HCEC 1CT (cell line): ENCODE results near the gene RGSL1.

ENCODE experiments used
- DNase-seq: peaks from one replicate; pipeline ENCODE4 v3.0.0-alpha.2; 2017

Gene RGSL1

DNA sequence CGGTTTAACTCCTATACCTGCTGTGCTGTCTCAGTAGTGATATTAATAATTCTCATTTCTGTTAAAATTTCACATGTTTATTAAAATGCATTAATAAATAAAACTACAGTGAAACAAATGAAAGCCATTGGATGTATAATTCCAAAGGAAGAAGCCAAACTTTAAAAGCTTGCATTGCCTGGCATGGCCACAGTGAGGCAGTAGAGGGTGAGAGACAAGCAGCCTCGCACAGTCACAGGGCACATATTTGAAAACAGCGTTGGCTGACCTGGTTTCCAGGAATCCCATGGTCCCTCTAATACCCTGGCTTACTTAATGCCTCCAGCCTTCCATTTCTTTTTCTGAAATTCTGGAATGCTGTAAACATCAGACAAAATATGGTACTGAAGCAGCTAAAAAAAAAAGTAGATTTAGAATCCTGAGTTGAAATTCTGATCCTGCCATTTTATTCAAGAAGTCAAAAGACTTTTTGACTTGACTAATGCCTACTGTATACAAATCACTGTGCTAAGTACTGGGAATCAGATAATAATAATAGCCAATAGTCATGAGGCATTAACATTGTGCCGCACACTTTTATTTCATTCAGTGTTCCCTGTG, 145.8 kb downstream of the RGSL1 start:
- peak; percentile 59 for DNase-seq

DNA sequence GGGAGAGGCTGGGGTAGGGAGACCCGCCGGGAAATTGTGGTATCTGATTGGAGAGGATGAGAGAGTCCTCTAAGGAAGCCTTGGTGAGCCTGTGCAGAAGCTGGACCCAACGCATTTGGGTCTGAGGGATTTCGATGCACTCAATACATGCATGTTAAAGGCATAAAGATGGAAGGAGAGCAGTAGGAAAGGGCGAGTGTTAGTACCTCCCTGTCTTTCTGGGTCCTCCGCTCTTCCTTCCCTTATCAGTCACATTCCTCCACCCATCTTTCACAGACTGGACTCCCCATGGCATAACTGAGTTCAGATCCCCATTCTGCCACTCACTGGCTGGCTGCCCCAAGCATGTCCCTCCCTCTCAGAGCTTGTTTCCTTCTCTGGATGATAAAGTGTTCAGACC, 147.0 kb downstream of the RGSL1 start:
- DNase-seq = no peak

- no peak for DNase-seq
These were observed 148.3 kb downstream of the RGSL1 start for GRCh38 chr1:182598296-182598695.

- DNase-seq = no peak
These were observed 149.4 kb downstream of the RGSL1 start for GRCh38 chr1:182599339-182599738.

GRCh38 chr1:182600036-182600713, 150.2 kb downstream of the RGSL1 start:
- no peak for DNase-seq

DNA sequence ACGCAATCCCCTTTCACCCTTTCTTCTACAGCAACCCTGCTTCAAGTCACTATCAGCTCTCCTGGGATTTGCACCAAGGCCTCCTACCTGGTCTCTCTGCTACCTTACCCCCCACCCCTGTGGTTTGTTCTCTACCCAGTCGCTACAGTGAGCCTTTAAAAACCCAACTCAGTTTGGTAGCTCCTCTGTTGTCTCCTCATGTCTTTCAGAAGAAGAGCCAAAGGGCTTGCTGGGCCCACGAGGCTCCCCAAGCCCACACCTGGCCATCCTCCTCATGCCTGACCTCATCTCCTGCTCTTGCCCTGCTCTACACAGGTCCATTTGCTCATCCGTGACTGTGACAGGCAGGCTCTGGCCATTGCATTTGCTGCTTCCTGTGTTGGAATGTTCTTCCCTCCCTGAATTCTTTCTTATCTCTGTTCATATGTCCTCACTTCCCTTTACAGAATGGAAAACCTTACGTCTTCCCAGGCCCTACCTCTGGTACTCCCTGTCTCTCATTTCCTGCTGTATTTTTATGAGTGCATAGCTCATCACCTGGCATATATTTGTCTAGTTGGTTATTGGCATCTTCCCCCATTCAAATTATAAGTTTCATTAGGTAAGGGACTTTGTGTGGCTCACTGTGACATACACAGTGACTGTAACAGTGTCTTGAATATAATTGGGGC, 150.9 kb downstream of the RGSL1 start:
- no peak for DNase-seq

GRCh38 chr1:182601416-182601786, 151.5 kb downstream of the RGSL1 start:
- DNase-seq = peak; percentile 62

DNA sequence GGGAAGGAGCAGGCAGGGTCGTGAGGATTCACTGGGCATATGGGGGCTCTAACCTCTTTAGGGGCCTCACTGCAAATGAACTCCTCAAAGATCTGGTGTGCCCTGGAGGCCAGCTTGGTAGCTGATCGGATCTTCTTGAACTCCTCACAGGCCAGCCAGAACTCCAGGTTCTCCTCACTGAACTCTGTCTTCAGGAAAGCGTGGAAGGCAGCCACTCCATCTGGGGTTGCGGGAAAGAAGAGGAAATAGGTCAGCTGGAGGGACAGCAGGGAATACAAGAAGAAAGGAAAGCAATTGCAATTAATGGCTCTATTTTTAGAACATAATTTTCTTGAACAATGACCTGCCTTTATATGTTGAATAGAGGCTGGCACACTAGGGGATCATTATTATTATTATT, 152.0 kb downstream of the RGSL1 start:
- DNase-seq = no peak

- DNase-seq = no peak
These were observed 153.1 kb downstream of the RGSL1 start for GRCh38 chr1:182602935-182603645.

DNA sequence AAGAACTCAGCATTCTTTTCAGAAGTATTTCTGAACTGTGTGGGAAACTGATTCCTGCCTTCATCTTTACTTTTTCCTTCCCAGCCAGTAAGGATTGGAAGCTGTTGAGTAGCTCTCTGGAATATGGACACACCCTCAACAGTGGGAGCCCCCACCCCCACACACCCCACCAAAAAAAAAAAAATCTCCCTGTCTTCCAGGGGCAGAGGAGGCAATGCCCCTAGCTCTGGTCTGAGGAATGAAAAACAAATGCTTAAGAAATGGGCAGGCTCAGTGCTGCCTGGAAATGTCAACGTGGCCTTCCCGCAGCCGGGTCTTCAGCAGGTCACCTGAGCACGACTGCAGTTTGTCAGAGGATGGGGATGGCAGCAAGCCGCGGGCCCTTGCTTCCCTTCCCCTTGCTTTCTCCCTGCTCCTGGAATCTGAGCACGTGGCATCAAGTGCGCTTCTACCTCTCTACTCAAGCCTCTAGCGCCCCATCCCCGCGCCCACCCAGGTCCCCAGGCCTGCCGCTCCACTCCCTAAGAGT, 153.8 kb downstream of the RGSL1 start:
- DNase-seq = no peak

DNA sequence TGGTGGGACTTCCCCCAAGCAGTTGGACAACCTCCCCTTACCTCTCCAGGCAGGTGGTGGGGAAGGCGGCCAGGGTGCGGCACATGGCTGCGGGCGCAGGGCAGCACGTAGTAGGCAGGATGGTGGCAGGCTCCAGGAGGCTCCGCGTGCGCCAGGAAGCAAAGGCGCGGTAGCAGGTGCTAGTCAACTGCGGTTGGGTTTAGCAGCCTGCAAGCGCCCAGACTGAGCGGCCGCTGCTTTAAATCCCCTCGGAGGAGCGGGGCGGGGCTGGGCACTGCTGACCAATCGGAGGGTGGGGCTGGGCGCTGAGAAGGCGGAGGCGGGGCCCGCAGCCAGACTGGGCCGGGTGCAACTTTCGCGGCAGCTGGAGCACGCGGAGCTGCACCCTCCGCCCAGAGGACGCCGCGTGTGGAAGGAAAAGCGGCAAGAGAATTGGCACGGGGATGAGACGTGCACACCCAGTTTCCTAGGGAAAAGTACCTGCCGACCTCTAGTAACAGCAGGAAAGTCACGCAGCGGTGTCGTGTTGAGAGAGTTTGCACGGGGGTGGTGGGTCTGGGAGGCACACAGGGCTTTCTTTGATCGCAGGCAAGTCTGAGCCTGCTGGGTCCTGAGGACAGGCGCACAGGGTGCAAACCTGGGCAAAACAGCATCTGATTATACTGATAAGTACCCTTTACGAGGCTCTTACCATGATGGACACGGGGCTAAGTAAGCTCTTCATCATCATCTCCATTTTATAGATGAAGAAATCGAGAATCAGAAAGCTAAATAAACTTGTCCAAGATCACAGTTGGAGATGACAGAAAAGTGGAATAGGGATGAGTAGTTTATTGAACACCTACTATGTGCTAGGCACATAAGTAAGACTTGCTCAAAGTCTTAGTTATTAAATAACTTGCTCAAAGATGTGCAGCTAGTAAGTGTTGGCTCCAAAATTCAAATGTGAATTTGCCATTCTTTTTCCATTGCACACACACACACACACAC, 154.5 kb downstream of the RGSL1 start, which contains the start of gene RGS16:
RGS16 (minus strand) TSS at position 215 of the 990 bp plus-strand sequence; CDS start at position 85, 130 bp downstream.
- peak; percentile 64 for DNase-seq

GRCh38 chr1:182607566-182607965, 157.6 kb downstream of the RGSL1 start:
- DNase-seq = no peak

- no peak for DNase-seq
These were observed 158.3 kb downstream of the RGSL1 start for GRCh38 chr1:182608236-182608635.

DNA sequence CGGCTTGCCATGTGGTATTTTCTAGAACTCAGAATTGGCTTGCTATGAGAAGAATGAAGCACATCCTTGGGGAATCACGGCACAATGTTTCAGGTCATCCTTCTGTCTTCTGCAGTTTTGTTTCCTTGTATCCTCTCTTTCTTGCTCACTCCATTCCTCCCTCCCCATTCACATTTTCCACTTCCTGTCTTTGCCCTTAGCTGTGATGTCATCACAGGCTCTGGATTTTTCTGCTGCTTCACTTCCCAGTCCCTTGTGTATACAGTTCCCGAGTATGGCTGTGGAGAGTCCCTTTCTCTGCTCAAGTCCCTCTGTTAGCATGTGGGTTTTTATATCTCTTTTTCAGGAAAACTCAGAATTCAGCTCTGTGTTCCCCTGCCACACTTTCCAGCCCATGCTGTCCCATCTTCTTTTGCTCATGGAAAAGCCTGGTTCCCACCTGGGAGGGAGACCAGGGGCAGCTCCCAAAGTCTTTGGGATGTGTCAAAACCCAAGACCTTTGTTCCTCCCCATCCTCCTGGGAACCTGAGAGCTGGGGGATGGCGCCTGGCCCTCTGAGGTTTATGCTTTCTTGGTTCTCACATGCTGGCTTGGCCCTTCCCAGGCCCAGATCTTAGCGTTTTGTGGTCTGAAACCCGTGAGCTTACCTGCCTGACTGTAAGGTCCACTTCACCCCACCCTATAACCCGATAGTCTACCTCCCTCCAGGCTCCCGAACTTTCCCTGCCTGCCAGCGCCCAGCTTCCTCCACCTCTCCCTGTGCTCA, 159.1 kb downstream of the RGSL1 start:
- peak; percentile 8 for DNase-seq
